CD4-positive, alpha-beta T cell treated with Interleukin-12 subunit alpha and Interleukin-12 subunit beta, for 1 hour (primary cell): ENCODE measurements around the gene SLC13A4.
"Not testable (repeated sequence)": the region's sequence is repeated elsewhere in the genome, so short reads cannot be mapped to it uniquely, and the experiment has no call there.

Experiments used
- DNase-seq: peaks from one replicate; pipeline ENCODE4 v3.0.0-alpha.2; 2020

The SLC13A4 gene

GRCh38 chr7:135747366-135747765, 19.4 kb upstream of the SLC13A4 start:
- no peak for DNase-seq

- DNase-seq: no peak
These were observed 17.8 kb upstream of the SLC13A4 start for GRCh38 chr7:135745703-135746312.

GRCh38 chr7:135744938-135745702, 17.1 kb upstream of the SLC13A4 start:
- no peak for DNase-seq

- no peak for DNase-seq
These were observed 16.1 kb upstream of the SLC13A4 start for GRCh38 chr7:135743907-135744731.

GRCh38 chr7:135742371-135742770, 14.4 kb upstream of the SLC13A4 start:
- no peak for DNase-seq

- DNase-seq: no peak
These were observed 13.9 kb upstream of the SLC13A4 start for GRCh38 chr7:135741905-135742304.

- DNase-seq: no peak
These were observed 12.9 kb upstream of the SLC13A4 start for GRCh38 chr7:135740889-135741288.

- DNase-seq: not testable (repeated sequence)
These were observed 9.3 kb upstream of the SLC13A4 start for GRCh38 chr7:135737306-135737647.

- DNase-seq: no peak
These were observed 8.8 kb upstream of the SLC13A4 start for GRCh38 chr7:135736586-135737305.

- no peak for DNase-seq
These were observed 6.3 kb upstream of the SLC13A4 start for GRCh38 chr7:135734343-135734689.

GRCh38 chr7:135733603-135734342, 5.8 kb upstream of the SLC13A4 start:
- DNase-seq: no peak

- DNase-seq: no peak
These were observed 3.1 kb upstream of the SLC13A4 start for GRCh38 chr7:135731131-135731530.

GRCh38 chr7:135729230-135729629, 1.2 kb upstream of the SLC13A4 start:
- DNase-seq: no peak

GRCh38 chr7:135726911-135727673, 894 bp downstream of the SLC13A4 start:
- DNase-seq: no peak

- no peak for DNase-seq
These were observed 1.7 kb downstream of the SLC13A4 start for GRCh38 chr7:135726276-135726788.

- DNase-seq: no peak
These were observed 4.6 kb downstream of the SLC13A4 start for GRCh38 chr7:135723411-135723810.

GRCh38 chr7:135721198-135721820, 6.7 kb downstream of the SLC13A4 start:
- no peak for DNase-seq

- no peak for DNase-seq
These were observed 8.3 kb downstream of the SLC13A4 start for GRCh38 chr7:135719688-135720087.

- DNase-seq: no peak
These were observed 9.1 kb downstream of the SLC13A4 start for GRCh38 chr7:135718794-135719437.

GRCh38 chr7:135718219-135718618, 9.8 kb downstream of the SLC13A4 start:
- DNase-seq: no peak

- DNase-seq: no peak
These were observed 10.3 kb downstream of the SLC13A4 start for GRCh38 chr7:135717693-135718092.
